ENCODE measurements around the gene IL1RAPL1. TPM values are rescaled to one million over a fixed set of nuclear protein-coding genes. Genes with fewer than 3 reads are reported as not detected.

Gene IL1RAPL1
- total RNA-seq, 2 donors from 2014 or later, result 0.54 TPM; not detected in 1

GRCh38 chrX:29148511-29148910 is 561.3 kb downstream of the IL1RAPL1 start:
- Histone ChIP-seq H3K36me3 (no peaks in the 10 kb centered on the region), H3K9me3 (no peaks in the 10 kb centered on the region)
- ATAC-seq (ENCODE audit: insufficient number of reproducible peaks, low FRiP score, low read depth), result no peak

GRCh38 chrX:29155286-29155685 is 568.0 kb downstream of the IL1RAPL1 start:
- ATAC-seq (ENCODE audit: insufficient number of reproducible peaks, low FRiP score, low read depth), result no peak
- Histone ChIP-seq H3K27me3 (replicated peaks; ENCODE audit: insufficient read depth) (no peaks in the 10 kb centered on the region), H3K4me3 (no peak overlapping the region), H3K9me3 (no peaks in the 10 kb centered on the region), H3K36me3 (no peaks in the 10 kb centered on the region), H3K27ac (no peak overlapping the region), H3K4me1 (ENCODE audit: control insufficient read depth in 1 of 2, low read depth in 2 of 2) (no peaks in the 10 kb centered on the region)
- DNase-seq (ENCODE audit: low spot score), result no peak
- TF ChIP-seq CTCF (IDR thresholded peaks at IDR 0.05), result no peak

More at GRCh38 chrX:29148511-29148910, 561.3 kb downstream of the IL1RAPL1 start:
- no peak for DNase-seq (ENCODE audit: low spot score)
- no peak for TF ChIP-seq CTCF (IDR thresholded peaks at IDR 0.05)
- H3K27ac ChIP-seq, result no peak overlapping the region
- H3K27me3 ChIP-seq (replicated peaks; ENCODE audit: insufficient read depth), result no peaks in the 10 kb centered on the region
- H3K4me1 ChIP-seq (ENCODE audit: control insufficient read depth in 1 of 2, low read depth in 2 of 2), result no peaks in the 10 kb centered on the region
- no peak overlapping the region for H3K4me3 ChIP-seq

- no peaks in the 10 kb centered on the region for H3K36me3 ChIP-seq
- H3K4me3 ChIP-seq, result no peak overlapping the region
- no peaks in the 10 kb centered on the region for H3K9me3 ChIP-seq
- no peaks in the 10 kb centered on the region for H3K27me3 ChIP-seq (replicated peaks; ENCODE audit: insufficient read depth)
- H3K27ac ChIP-seq, result no peak overlapping the region
- DNase-seq (ENCODE audit: low spot score), result no peak
- no peak for TF ChIP-seq CTCF (IDR thresholded peaks at IDR 0.05)
- no peak for ATAC-seq (ENCODE audit: insufficient number of reproducible peaks, low FRiP score, low read depth)
- no peaks in the 10 kb centered on the region for H3K4me1 ChIP-seq (ENCODE audit: control insufficient read depth in 1 of 2, low read depth in 2 of 2)
Observed at GRCh38 chrX:29172880-29173279, 585.6 kb downstream of the IL1RAPL1 start.

- ATAC-seq (ENCODE audit: insufficient number of reproducible peaks, low FRiP score, low read depth) (no peak), DNase-seq (ENCODE audit: low spot score) (no peak)
- H3K9me3 ChIP-seq, result no peaks in the 10 kb centered on the region
- no peak overlapping the region for H3K27ac ChIP-seq
- TF ChIP-seq CTCF (IDR thresholded peaks at IDR 0.05), result no peak
- H3K36me3 ChIP-seq, result no peaks in the 10 kb centered on the region
- no peaks in the 10 kb centered on the region for H3K27me3 ChIP-seq (replicated peaks; ENCODE audit: insufficient read depth)
- H3K4me3 ChIP-seq, result no peak overlapping the region
- H3K4me1 ChIP-seq (ENCODE audit: control insufficient read depth in 1 of 2, low read depth in 2 of 2), result no peaks in the 10 kb centered on the region
Observed at GRCh38 chrX:29187264-29187663, 600.0 kb downstream of the IL1RAPL1 start.

- Histone ChIP-seq H3K4me3 (no peak overlapping the region), H3K27ac (no peak overlapping the region), H3K9me3 (no peaks in the 10 kb centered on the region), H3K27me3 (replicated peaks; ENCODE audit: insufficient read depth) (no peaks in the 10 kb centered on the region), H3K4me1 (ENCODE audit: control insufficient read depth in 1 of 2, low read depth in 2 of 2) (no peaks in the 10 kb centered on the region), H3K36me3 (no peaks in the 10 kb centered on the region)
- no peak for ATAC-seq (ENCODE audit: insufficient number of reproducible peaks, low FRiP score, low read depth)
- TF ChIP-seq CTCF (IDR thresholded peaks at IDR 0.05), result no peak
- DNase-seq (ENCODE audit: low spot score), result no peak
Observed at GRCh38 chrX:29196501-29196900, 609.3 kb downstream of the IL1RAPL1 start.

Measured in thoracic aorta (tissue), 2 donors.